HCT116 (cell line): ENCODE measurements around the gene ATG5. TPM values are rescaled to one million over a fixed set of nuclear protein-coding genes. Genes with fewer than 3 reads are reported as not detected.
"Not testable (repeated sequence)": the region's sequence is repeated elsewhere in the genome, so short reads cannot be mapped to it uniquely, and the experiment has no call there.

Experiments used
- ATAC-seq: fragments of 200-7000 bp; cut with Tn5 transposase; 2 replicates; pipeline ENCODE4 v1.9.1; 2020; ENCODE audit warnings: mild to moderate bottlenecking, moderate library complexity
- BruUV-seq: library from RNA; stranded (reverse); fragments of 400-500 nt; replicated peaks from 2 replicates; lab custom pipeline; 2021; lab: Mats Ljungman, UMichigan
- CTCF ChIA-PET: fragments of 300-600 bp; sonication (Branson Sonifier 250); formaldehyde crosslinking; loops from one replicate; lab custom pipeline; 2021; ENCODE audit warnings: antibody characterized with exemption; lab: Charles Lee
- POLR2A ChIA-PET: fragments of 300-600, 350-600 bp; sonication (Branson Sonifier 250); formaldehyde crosslinking; loops from one replicate; lab custom pipeline; 2021; ENCODE audit warnings: antibody characterized with exemption; lab: Charles Lee
- RAD21 ChIA-PET, 2 experiments: fragments of 300-600 bp; sonication (Branson Sonifier 250); formaldehyde crosslinking; loops; one replicate each; lab custom pipeline; 2023; ENCODE audit warnings: low total read pairs in 2 of 2; ENCODE audit not compliant: uncharacterized antibody in 2 of 2, unreplicated experiment in 2 of 2, low non-redundant PET in 1 of 2; lab: Charles Lee
- DNase-seq: peaks from one replicate; pipeline ENCODE4 v3.0.0-alpha.2; 2010; ENCODE audit warnings: low read depth, low spot score
- H2AFZ ChIP-seq: fragments of 200-600 bp; shearing (Covaris generic), sonication (generic); 2 replicates; pipeline ENCODE4 v1.6.1; 2017; ENCODE audit warnings: low read depth, mixed run types, mixed read lengths, antibody characterized with exemption, low read length; ENCODE audit not compliant: poor library complexity, severe bottlenecking
- H3K27ac ChIP-seq: 2 replicates; pipeline ENCODE4 v1.5.1; 2012; ENCODE audit warnings: low read depth, low read length
- H3K27me3 ChIP-seq: fragments of 200-600 bp; sonication (generic); 2 replicates; pipeline ENCODE4 v1.6.1; 2016; ENCODE audit warnings: mixed run types, low read length, mixed read lengths; ENCODE audit not compliant: insufficient read depth
- H3K36me3 ChIP-seq, 2 experiments: fragments of 200-500 bp in 1 of 2; fragments of 200-600 bp in 1 of 2; sonication (Bioruptor generic) in 1 of 2; sonication (generic) in 1 of 2; 2 replicates each; pipeline versions ENCODE4 v1.5.1 to v1.6.1; 2014 to 2016; ENCODE audit warnings: low read length in 2 of 2, inconsistent platforms in 1 of 2, mixed read lengths in 1 of 2, mixed run types in 1 of 2; ENCODE audit not compliant: insufficient read depth in 2 of 2, control insufficient read depth in 1 of 2
- H3K4me1 ChIP-seq, 2 experiments: fragments of 200-600 bp in 1 of 2; sonication (generic) in 1 of 2; 2 replicates each; pipeline versions ENCODE4 v1.5.1 to v1.6.1; 2012 to 2017; ENCODE audit warnings: low read length in 2 of 2, inconsistent platforms in 1 of 2, mild to moderate bottlenecking in 1 of 2, mixed read lengths in 1 of 2, mixed run types in 1 of 2, moderate library complexity in 1 of 2; ENCODE audit not compliant: insufficient read depth in 2 of 2, control insufficient read depth in 1 of 2
- H3K4me2 ChIP-seq: fragments of 200-600 bp; sonication (generic); 2 replicates; pipeline ENCODE4 v1.6.1; 2017; ENCODE audit warnings: mixed run types, low read length, mixed read lengths
- H3K4me3 ChIP-seq, 2 experiments: fragments of 200-600 bp in 1 of 2; sonication (generic) in 1 of 2; replicated peaks in 1 of 2; 2 replicates each; pipeline ENCODE4 v1.5.1; 2011 to 2016; ENCODE audit warnings: low read length in 2 of 2, control low read depth in 1 of 2, low read depth in 1 of 2, mild to moderate bottlenecking in 1 of 2, mixed read lengths in 1 of 2, mixed run types in 1 of 2
- H3K79me2 ChIP-seq: fragments of 200-600 bp; sonication (generic); 2 replicates; pipeline ENCODE4 v1.6.1; 2017; ENCODE audit warnings: mild to moderate bottlenecking, mixed run types, low read length, moderate library complexity, mixed read lengths; ENCODE audit not compliant: insufficient read depth
- H3K9ac ChIP-seq: fragments of 200-600 bp; sonication (generic); 2 replicates; pipeline ENCODE4 v1.6.1; 2016; ENCODE audit warnings: low read length, mixed read lengths
- H3K9me2 ChIP-seq: fragments of 200-600 bp; sonication (generic), shearing (Covaris generic); 2 replicates; pipeline ENCODE4 v1.6.1; 2017; ENCODE audit warnings: mixed run types, mild to moderate bottlenecking, moderate library complexity; ENCODE audit not compliant: insufficient read depth
- H3K9me3 ChIP-seq, 2 experiments: fragments of 200-500 bp in 1 of 2; fragments of 200-600 bp in 1 of 2; sonication (Bioruptor generic) in 1 of 2; sonication (generic) in 1 of 2; 2 replicates each; pipeline ENCODE4 v1.6.1; 2014 to 2017; ENCODE audit warnings: low read length in 2 of 2, mixed read lengths in 2 of 2, inconsistent platforms in 1 of 2, low read depth in 1 of 2, mild to moderate bottlenecking in 1 of 2, mixed run types in 1 of 2, moderate library complexity in 1 of 2; ENCODE audit not compliant: control insufficient read depth in 1 of 2, insufficient read depth in 1 of 2
- H4K20me1 ChIP-seq: fragments of 200-600 bp; sonication (generic), shearing (Covaris generic); 2 replicates; pipeline ENCODE4 v1.6.1; 2017; ENCODE audit warnings: mixed run types, mild to moderate bottlenecking, moderate library complexity; ENCODE audit not compliant: insufficient read depth
- CTCF ChIP-seq, 3 experiments: fragments of 200-600 bp in 1 of 3; sonication (generic) in 1 of 3; IDR thresholded peaks in 2 of 3; conservative IDR thresholded peaks in 1 of 3; 2 replicates each; pipeline ENCODE4 v1.5.1; 2012 to 2017; ENCODE audit warnings: low read depth in 2 of 3, low read length in 2 of 3, antibody characterized with exemption in 1 of 3, borderline replicate concordance in 1 of 3, control low read depth in 1 of 3, mild to moderate bottlenecking in 1 of 3, mixed read lengths in 1 of 3, mixed run types in 1 of 3, moderate library complexity in 1 of 3; ENCODE audit not compliant: insufficient read depth in 1 of 3
- EGR1 ChIP-seq: IDR thresholded peaks from 2 replicates; pipeline ENCODE4 v1.6.1; 2012; ENCODE audit warnings: low read depth
- EZH2 ChIP-seq: fragments of 200-600 bp; sonication (generic); IDR thresholded peaks from 2 replicates; pipeline ENCODE4 v1.6.1; 2017; ENCODE audit warnings: antibody characterized with exemption, mixed run types
- POLR2AphosphoS5 ChIP-seq: IDR thresholded peaks from 2 replicates; pipeline ENCODE4 v1.6.1; 2011; ENCODE audit warnings: mild to moderate bottlenecking, low read depth, low read length, moderate library complexity
- RAD21 ChIP-seq: IDR thresholded peaks from 2 replicates; pipeline ENCODE4 v1.6.1; 2012; ENCODE audit warnings: low read depth, mild to moderate bottlenecking
- REST ChIP-seq: IDR thresholded peaks from 2 replicates; pipeline ENCODE4 v1.6.1; 2012; ENCODE audit warnings: low read depth
- SIN3A ChIP-seq: IDR thresholded peaks from 2 replicates; pipeline ENCODE4 v1.6.1; 2012; ENCODE audit warnings: low read depth
- SRF ChIP-seq: IDR thresholded peaks from 2 replicates; pipeline ENCODE4 v1.6.1; 2012; ENCODE audit warnings: low read depth
- ZFX ChIP-seq: fragments of 450-650 bp; IDR thresholded peaks from 2 replicates; pipeline ENCODE4 v1.6.1; 2017
- ZNF274 ChIP-seq: fragments of 200-500 bp; sonication (Bioruptor generic); IDR thresholded peaks from 2 replicates; pipeline ENCODE4 v1.6.1; 2014; ENCODE audit warnings: mild to moderate bottlenecking, low read depth, low read length, inconsistent platforms
- intact Hi-C: fragments of 100-400 bp; cut with micrococcal nuclease; formaldehyde crosslinking; loops from 2 replicates; pipeline ENCODE4 v1.10.0; 2022
- total RNA-seq: library from RNA; stranded (reverse); gene quantifications from one replicate; pipeline ENCODE4 v1.2.1, GENCODE V29; 2021; ENCODE audit not compliant: unreplicated experiment
- TF ChIP-seq, protein P1 (sequence below): IDR thresholded peaks from 2 replicates; pipeline ENCODE4 v1.6.1; 2012

Gene ATG5
- total RNA-seq, 1 experiment from 2014 or later = 39.6 TPM

DNA sequence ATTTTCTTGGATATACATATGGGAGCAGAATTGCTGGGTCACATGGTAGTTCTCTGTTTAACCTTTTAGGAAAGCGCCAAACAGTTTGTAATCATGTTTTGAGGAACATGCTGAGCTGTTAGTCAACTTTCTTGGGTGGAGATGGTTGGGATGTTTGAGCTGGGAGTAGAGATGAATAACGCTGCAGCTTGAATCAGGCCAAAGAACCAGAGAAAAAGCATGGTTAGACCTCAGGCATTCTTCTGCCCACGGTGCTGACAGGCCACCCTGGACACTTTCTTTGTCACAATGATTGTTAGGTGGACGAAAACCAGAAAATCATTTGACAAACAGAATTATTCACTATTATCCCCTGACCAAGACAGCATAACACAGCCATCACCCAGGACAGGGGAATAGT, 172.6 kb downstream of the ATG5 start (continued):
- TF ChIP-seq CTCF (IDR thresholded peaks at IDR 0.05 in 2 of 3, conservative IDR thresholded peaks at IDR 0.05 in 1 of 3; ENCODE audit: borderline replicate concordance in 1 of 3, insufficient read depth in 1 of 3, low read depth in 2 of 3, low read length in 2 of 3) (no peak), SIN3A (no peak), RAD21 (no peak)
- TF ChIP-seq, protein P1, sequence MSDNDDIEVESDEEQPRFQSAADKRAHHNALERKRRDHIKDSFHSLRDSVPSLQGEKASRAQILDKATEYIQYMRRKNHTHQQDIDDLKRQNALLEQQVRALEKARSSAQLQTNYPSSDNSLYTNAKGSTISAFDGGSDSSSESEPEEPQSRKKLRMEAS = no peak
- TF ChIP-seq, all 23 proteins: peak for 0

DNA sequence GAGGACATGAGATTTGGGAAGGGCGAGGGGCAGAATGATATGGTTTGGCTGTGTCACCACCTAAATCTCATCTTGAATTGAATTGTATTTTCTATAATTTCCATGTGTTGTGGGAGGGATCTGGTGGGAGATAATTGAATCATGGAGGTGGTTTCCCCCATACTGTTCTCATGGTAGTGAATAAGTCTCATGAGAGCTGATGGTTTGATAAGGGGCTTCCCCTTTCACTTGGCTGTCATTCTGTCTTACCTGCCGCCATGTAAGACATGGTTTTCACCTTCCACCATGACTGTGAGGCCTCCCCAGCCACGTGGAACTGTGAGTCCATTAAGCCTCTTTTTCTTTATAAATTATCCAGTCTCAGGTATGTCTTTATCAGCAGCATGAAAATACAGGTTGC, 173.1 kb downstream of the ATG5 start:
- H3K27me3 ChIP-seq, DNase-seq, H3K4me3 ChIP-seq, H4K20me1 ChIP-seq, H3K9me2 ChIP-seq, H3K4me2 ChIP-seq, POLR2A ChIA-PET, H3K27ac ChIP-seq, H3K79me2 ChIP-seq, CTCF ChIA-PET, H3K9me3 ChIP-seq, ATAC-seq, H3K9ac ChIP-seq, RAD21 ChIA-PET, H3K36me3 ChIP-seq, H2AFZ ChIP-seq, intact Hi-C loops, BruUV-seq, H3K4me1 ChIP-seq: not testable (repeated sequence)

DNA sequence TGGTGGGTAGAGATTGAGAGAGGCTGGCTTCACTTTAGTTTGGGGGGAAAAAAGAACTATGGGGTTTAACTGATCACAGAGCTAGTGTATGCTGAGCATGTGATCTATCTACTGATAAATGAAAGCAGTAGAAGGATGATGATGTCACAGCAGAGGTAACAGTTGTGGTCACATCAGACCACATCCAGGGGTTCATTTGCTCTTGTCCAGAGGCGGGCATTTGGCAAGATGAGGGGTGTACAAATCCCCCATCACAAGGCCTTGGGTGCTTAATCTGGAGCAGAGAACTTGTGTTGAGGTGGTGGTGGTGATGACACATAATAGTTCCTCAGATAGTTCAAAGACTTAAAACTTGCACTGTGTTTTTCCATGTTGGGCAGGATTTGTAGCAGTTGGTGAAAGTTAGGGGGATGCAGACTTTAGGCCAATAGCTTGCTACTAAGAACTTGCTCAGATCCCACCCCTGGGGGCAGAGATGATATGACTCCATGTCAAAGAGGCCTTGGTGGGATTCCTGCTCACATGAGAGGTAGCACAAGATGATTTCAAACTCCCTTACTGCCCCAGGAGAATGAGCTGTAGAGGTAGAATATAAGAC, 176.0 kb downstream of the ATG5 start:
- POLR2A ChIA-PET = no interaction called here
- no TSS peak for BruUV-seq
- RAD21 ChIA-PET = no interaction called here
- TF ChIP-seq POLR2AphosphoS5 = no peak
- no peak for TF ChIP-seq RAD21
- no peak for TF ChIP-seq EGR1
- no peak for TF ChIP-seq SRF
- no peak for TF ChIP-seq ZNF274
- TF ChIP-seq REST = no peak
- TF ChIP-seq ZFX = no peak
- no peak for TF ChIP-seq EZH2

More for the DNA sequence above, 176.0 kb downstream of the ATG5 start:
- DNase-seq (no peak), ATAC-seq (no peak)
- H3K9me3 ChIP-seq = no peaks in the 10 kb centered on the region
- no peak overlapping the region for H3K4me3 ChIP-seq
- intact Hi-C loops = no loop called here
- no peak overlapping the region for H3K27ac ChIP-seq
- no peaks in the 10 kb centered on the region for H4K20me1 ChIP-seq
- no peak overlapping the region for H3K9ac ChIP-seq
- no peaks in the 10 kb centered on the region for H3K27me3 ChIP-seq
- no peak overlapping the region for H3K4me2 ChIP-seq
- H3K4me1 ChIP-seq = peaks cover 12 to 20% of the 10 kb centered on the region in 2 experiments; a peak in 3 of 4 replicates
- no peak overlapping the region for H2AFZ ChIP-seq
- no peaks in the 10 kb centered on the region for H3K36me3 ChIP-seq
- H3K79me2 ChIP-seq = no peaks in the 10 kb centered on the region
- H3K9me2 ChIP-seq = no peaks in the 10 kb centered on the region
- CTCF ChIA-PET = no interaction called here
